ENCODE data around the gene MMP20. TPM values are rescaled to one million over a fixed set of nuclear protein-coding genes. Genes with fewer than 3 reads are reported as not detected.

Gene MMP20
- total RNA-seq, 2 donors from 2014 or later, result not detected

DNA sequence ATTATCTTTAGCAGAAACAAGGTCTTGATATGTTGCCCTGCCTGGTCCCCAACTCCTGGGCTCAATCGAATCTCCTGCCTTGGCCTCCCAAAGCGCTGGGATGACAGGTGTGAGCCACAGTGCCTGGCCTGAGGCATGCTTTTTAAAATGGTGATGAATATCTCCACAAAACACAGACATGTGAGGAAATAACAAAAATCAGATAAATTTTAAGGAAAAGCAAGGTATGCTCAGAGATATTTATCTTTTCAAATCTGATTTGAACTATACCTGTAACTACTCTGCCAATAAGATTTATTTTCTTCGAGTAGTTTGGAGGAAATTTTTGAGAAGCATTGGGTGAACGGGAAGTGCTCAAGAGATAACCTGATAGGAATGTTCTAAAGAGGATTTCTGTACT, 35.9 kb upstream of the MMP20 start:
- H3K9me3 ChIP-seq, result no peaks in the 10 kb centered on the region
- H3K27ac ChIP-seq, result no peak overlapping the region
- no peaks in the 10 kb centered on the region for H3K4me1 ChIP-seq (replicated peaks)
- no peaks in the 10 kb centered on the region for H3K36me3 ChIP-seq
- WGBS, result 76% methylated on average over 4 of the region's 4 CpGs
- no peak overlapping the region for H3K4me3 ChIP-seq
- no peaks in the 10 kb centered on the region for H3K27me3 ChIP-seq (replicated peaks; ENCODE audit: insufficient read depth)
- TF ChIP-seq, protein P1, sequence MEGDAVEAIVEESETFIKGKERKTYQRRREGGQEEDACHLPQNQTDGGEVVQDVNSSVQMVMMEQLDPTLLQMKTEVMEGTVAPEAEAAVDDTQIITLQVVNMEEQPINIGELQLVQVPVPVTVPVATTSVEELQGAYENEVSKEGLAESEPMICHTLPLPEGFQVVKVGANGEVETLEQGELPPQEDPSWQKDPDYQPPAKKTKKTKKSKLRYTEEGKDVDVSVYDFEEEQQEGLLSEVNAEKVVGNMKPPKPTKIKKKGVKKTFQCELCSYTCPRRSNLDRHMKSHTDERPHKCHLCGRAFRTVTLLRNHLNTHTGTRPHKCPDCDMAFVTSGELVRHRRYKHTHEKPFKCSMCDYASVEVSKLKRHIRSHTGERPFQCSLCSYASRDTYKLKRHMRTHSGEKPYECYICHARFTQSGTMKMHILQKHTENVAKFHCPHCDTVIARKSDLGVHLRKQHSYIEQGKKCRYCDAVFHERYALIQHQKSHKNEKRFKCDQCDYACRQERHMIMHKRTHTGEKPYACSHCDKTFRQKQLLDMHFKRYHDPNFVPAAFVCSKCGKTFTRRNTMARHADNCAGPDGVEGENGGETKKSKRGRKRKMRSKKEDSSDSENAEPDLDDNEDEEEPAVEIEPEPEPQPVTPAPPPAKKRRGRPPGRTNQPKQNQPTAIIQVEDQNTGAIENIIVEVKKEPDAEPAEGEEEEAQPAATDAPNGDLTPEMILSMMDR (IDR thresholded peaks at IDR 0.05), result no peak
- TF ChIP-seq POLR2A (IDR thresholded peaks at IDR 0.05), result no peak
- no peak for TF ChIP-seq POLR2AphosphoS5 (IDR thresholded peaks at IDR 0.05)
- no peak for DNase-seq (ENCODE audit: low spot score)
- intact Hi-C loops (cut with DNase I), result no loop called here

DNA sequence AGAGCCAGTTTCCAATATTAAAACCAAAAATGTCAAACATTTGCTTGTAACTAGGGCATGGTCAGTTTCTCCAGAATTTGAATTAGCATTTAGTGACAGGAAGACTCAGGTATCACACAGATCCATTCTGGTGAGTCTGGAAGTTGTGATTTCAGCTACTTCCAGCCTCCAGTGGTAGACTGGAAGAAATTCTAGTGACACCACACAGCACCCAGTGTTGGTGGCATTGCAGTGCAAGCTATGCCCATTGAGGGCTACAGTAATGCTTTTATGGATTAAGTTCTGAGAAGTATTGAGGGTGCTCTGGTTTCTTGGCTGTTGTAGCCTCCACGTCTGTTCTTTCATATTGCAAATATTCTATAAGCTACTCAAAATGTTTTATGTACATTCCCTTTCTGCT, 31.4 kb upstream of the MMP20 start:
- Histone ChIP-seq H3K4me1 (replicated peaks) (no peaks in the 10 kb centered on the region), H3K9me3 (no peaks in the 10 kb centered on the region), H3K4me3 (no peak overlapping the region), H3K27me3 (replicated peaks; ENCODE audit: insufficient read depth) (no peaks in the 10 kb centered on the region), H3K27ac (no peak overlapping the region), H3K36me3 (no peaks in the 10 kb centered on the region)
- intact Hi-C loops (cut with DNase I), result no loop called here
- 64% methylated on average over 1 of the region's 1 CpG for WGBS
- TF ChIP-seq, protein P1 (IDR thresholded peaks at IDR 0.05), result no peak
- TF ChIP-seq POLR2AphosphoS5 (IDR thresholded peaks at IDR 0.05) (no peak), POLR2A (IDR thresholded peaks at IDR 0.05) (no peak)
- no peak for DNase-seq (ENCODE audit: low spot score)

DNA sequence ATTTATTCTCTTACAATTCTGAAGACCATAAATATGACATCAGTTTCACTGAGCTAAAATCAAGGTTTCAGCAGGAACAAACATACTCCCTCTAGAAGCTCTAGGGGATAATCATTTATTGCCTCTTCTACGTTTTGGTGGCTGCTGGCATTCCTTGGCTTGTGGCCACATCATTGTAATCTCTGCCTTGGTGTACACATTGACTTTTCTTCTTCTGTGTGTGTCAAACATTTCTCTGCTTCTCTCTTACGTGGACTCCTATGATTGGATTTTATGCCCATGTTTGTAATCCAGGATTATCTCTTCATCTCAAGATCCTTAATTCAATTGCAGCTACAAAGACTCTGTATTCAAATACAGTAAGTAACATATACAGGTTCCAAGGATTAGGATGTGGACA, 30.4 kb upstream of the MMP20 start:
- no peaks in the 10 kb centered on the region for H3K36me3 ChIP-seq
- intact Hi-C loops (cut with DNase I), result no loop called here
- no peak overlapping the region for H3K27ac ChIP-seq
- TF ChIP-seq POLR2A (IDR thresholded peaks at IDR 0.05) (no peak), POLR2AphosphoS5 (IDR thresholded peaks at IDR 0.05) (no peak)
- TF ChIP-seq, protein P1 (IDR thresholded peaks at IDR 0.05), result no peak
- H3K27me3 ChIP-seq (replicated peaks; ENCODE audit: insufficient read depth), result no peaks in the 10 kb centered on the region
- no peak overlapping the region for H3K4me3 ChIP-seq
- no peak for DNase-seq (ENCODE audit: low spot score)
- no peaks in the 10 kb centered on the region for H3K9me3 ChIP-seq
- no peaks in the 10 kb centered on the region for H3K4me1 ChIP-seq (replicated peaks)
- WGBS, result 56% methylated on average over 2 of the region's 2 CpGs

DNA sequence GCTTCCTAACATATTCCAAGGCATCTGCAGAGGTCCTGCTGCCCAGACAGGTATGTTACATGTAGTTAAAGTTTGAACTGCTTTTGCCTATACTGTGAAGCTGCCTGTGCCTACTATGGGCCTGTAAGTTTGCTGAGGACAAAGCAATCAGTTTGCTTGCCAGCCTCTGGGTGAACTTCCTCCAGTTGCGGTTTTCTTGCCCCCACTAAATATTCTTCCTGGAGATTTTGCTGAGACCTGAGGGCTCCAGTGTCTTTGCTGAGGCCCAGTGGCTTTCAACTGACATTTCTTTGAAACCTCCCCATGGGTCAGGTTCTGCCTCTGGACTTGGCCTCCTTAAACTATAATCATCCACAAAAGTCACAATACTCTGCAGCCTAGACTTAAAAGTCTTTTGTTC, 29.6 kb upstream of the MMP20 start:
- DNase-seq (ENCODE audit: low spot score), result no peak
- no peaks in the 10 kb centered on the region for H3K4me1 ChIP-seq (replicated peaks)
- TF ChIP-seq POLR2A (IDR thresholded peaks at IDR 0.05), result no peak
- TF ChIP-seq, protein P1 (IDR thresholded peaks at IDR 0.05), result no peak
- TF ChIP-seq POLR2AphosphoS5 (IDR thresholded peaks at IDR 0.05), result no peak
- intact Hi-C loops (cut with DNase I), result no loop called here
- no peaks in the 10 kb centered on the region for H3K27me3 ChIP-seq (replicated peaks; ENCODE audit: insufficient read depth)
- H3K36me3 ChIP-seq, result no peaks in the 10 kb centered on the region
- H3K27ac ChIP-seq, result no peak overlapping the region
- 100% methylated on average over 1 of the region's 1 CpG for WGBS
- H3K9me3 ChIP-seq, result no peaks in the 10 kb centered on the region
- H3K4me3 ChIP-seq, result no peak overlapping the region

DNA sequence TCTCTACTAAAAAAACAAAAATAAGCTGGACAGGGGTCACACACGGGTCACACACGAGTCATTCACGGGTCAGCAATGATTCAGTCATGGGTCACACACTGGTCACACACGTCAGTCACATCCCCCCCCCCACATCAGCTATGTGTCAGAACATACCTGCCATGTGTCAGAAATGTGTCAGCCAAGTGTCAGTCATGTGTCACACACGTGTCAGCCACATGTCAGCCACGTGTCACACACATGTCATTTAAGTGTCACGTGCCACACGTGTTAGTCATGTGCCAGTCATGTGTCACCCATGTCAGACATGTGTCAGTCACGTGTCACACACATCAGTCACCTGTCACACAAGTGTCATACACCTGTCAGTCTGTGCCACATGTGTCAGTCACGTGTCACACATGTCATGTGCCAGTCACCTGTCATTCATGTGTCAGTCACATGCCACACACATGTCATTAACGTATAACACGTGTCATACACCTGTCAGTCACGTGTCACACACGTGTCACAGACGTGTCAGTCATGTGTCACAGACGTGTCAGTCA, 28.7 kb upstream of the MMP20 start:
- 90% methylated on average over 16 of the region's 16 CpGs for WGBS
- H3K36me3 ChIP-seq, result no peaks in the 10 kb centered on the region
- no peak overlapping the region for H3K27ac ChIP-seq
- no peaks in the 10 kb centered on the region for H3K9me3 ChIP-seq
- no peak for DNase-seq (ENCODE audit: low spot score)
- no peak overlapping the region for H3K4me3 ChIP-seq
- H3K4me1 ChIP-seq (replicated peaks), result no peaks in the 10 kb centered on the region
- intact Hi-C loops (cut with DNase I), result no loop called here
- TF ChIP-seq POLR2A (IDR thresholded peaks at IDR 0.05) (no peak), POLR2AphosphoS5 (IDR thresholded peaks at IDR 0.05) (no peak)
- TF ChIP-seq, protein P1 (IDR thresholded peaks at IDR 0.05), result no peak
- no peaks in the 10 kb centered on the region for H3K27me3 ChIP-seq (replicated peaks; ENCODE audit: insufficient read depth)
